B cell (primary cell): Measurements from ENCODE around the gene SCN11A.

Source experiments
- CTCF ChIP-seq: fragments of 200-600 bp; IDR thresholded peaks from one replicate; pipeline ENCODE4 v1.8.0; 2022; ENCODE audit warnings: antibody characterized with exemption, mild to moderate bottlenecking
- EZH2 ChIP-seq: IDR thresholded peaks from 2 replicates; pipeline ENCODE4 v1.6.1; 2012; ENCODE audit warnings: borderline replicate concordance, low read depth, mild to moderate bottlenecking, moderate library complexity, low read length; ENCODE audit not compliant: insufficient read depth, poor library complexity, severe bottlenecking

- TF ChIP-seq CTCF, result no peak
- TF ChIP-seq EZH2, result no peak
Measured at GRCh38 chr3:39095778-39096177, 44.0 kb upstream of the SCN11A start.
